Smooth muscle cell (in vitro differentiated cells): Measurements from ENCODE around the gene IPO13. TPM values are rescaled to one million over a fixed set of nuclear protein-coding genes. Genes with fewer than 3 reads are reported as not detected.

ENCODE experiments used
- DNase-seq: peaks from one replicate; lab custom pipeline; 2025; ENCODE audit not compliant: unreplicated experiment; lab: John Stamatoyannopoulos, UW
- H2AFZ ChIP-seq: fragments of 200-600 bp; sonication (generic); 2 replicates; pipeline ENCODE4 v1.6.0; 2016; ENCODE audit warnings: antibody characterized with exemption, low read depth, mild to moderate bottlenecking
- H3F3A ChIP-seq: fragments of 200-600 bp; sonication (generic); 2 replicates; pipeline ENCODE4 v1.6.0; 2017; ENCODE audit warnings: antibody characterized with exemption, low read depth
- H3K27ac ChIP-seq: fragments of 200-600 bp; sonication (generic); 2 replicates; pipeline ENCODE4 v1.5.1; 2016; ENCODE audit warnings: low read depth, mild to moderate bottlenecking
- H3K27me3 ChIP-seq: fragments of 200-600 bp; sonication (generic); 2 replicates; pipeline ENCODE4 v1.6.1; 2016; ENCODE audit warnings: low read depth, mild to moderate bottlenecking
- H3K36me3 ChIP-seq: fragments of 200-600 bp; sonication (generic); 2 replicates; pipeline ENCODE4 v1.5.1; 2016; ENCODE audit warnings: low read depth
- H3K4me1 ChIP-seq: fragments of 200-600 bp; sonication (generic); 2 replicates; pipeline ENCODE4 v1.5.1; 2016; ENCODE audit warnings: low read depth
- H3K4me2 ChIP-seq: fragments of 200-600 bp; sonication (generic); 2 replicates; pipeline ENCODE4 v1.6.0; 2016; ENCODE audit warnings: mild to moderate bottlenecking
- H3K4me3 ChIP-seq: fragments of 200-600 bp; sonication (generic); 2 replicates; pipeline ENCODE4 v1.5.1; 2016; ENCODE audit warnings: mild to moderate bottlenecking
- H3K79me2 ChIP-seq: fragments of 200-600 bp; sonication (generic); 2 replicates; pipeline ENCODE4 v1.6.0; 2016; ENCODE audit warnings: low read depth, mild to moderate bottlenecking
- H3K9ac ChIP-seq: fragments of 200-600 bp; sonication (generic); 2 replicates; pipeline ENCODE4 v1.6.0; 2016; ENCODE audit warnings: low read depth
- H3K9me3 ChIP-seq: fragments of 200-600 bp; sonication (generic); replicated peaks from 2 replicates; pipeline ENCODE4 v1.5.1; 2016; ENCODE audit warnings: low read depth
- H4K20me1 ChIP-seq: fragments of 200-600 bp; sonication (generic); 2 replicates; pipeline ENCODE4 v1.6.0; 2016; ENCODE audit warnings: low read depth
- CTCF ChIP-seq: fragments of 200-600 bp; sonication (generic); IDR thresholded peaks from 2 replicates; pipeline ENCODE4 v1.5.1; 2017; ENCODE audit warnings: borderline replicate concordance, mild to moderate bottlenecking, antibody characterized with exemption; ENCODE audit not compliant: insufficient read depth, poor library complexity, severe bottlenecking
- WGBS: methylation state at CpG from one replicate; pipeline ENCODE4 v1.1.7; 2016; ENCODE audit warnings: low lambda C conversion rate; 5-methylcytosine and 5-hydroxymethylcytosine counted together
- polyA plus RNA-seq: library from polyadenylated mRNA; unstranded; fragments of >200 nt; fragmentation: Nextera tagmentation; extraction: Ambion mirVana; gene quantifications from 2 replicates; pipeline ENCODE4 v1.2.1, GENCODE V29; 2016
- total RNA-seq: library from RNA; depleted of rRNA; stranded (reverse); fragments of >200 nt; gene quantifications from 2 replicates; pipeline ENCODE4 v1.2.3, GENCODE V29; 2014

IPO13 gene
- total and polyA plus RNA-seq, 2 experiments from 2014 or later, result 10.4 to 21.2 TPM

GRCh38 chr1:43961692-43962091 is 14.9 kb downstream of the IPO13 start:
- Histone ChIP-seq H3K9me3 (no peaks in the 10 kb centered on the region), H4K20me1 (no peaks in the 10 kb centered on the region), H3F3A (no peaks in the 10 kb centered on the region), H2AFZ (no peak overlapping the region), H3K27me3 (no peaks in the 10 kb centered on the region), H3K4me1 (no peaks in the 10 kb centered on the region), H3K4me3 (no peak overlapping the region), H3K36me3 (no peaks in the 10 kb centered on the region), H3K4me2 (no peak overlapping the region), H3K9ac (no peak overlapping the region), H3K27ac (no peak overlapping the region), H3K79me2 (no peaks in the 10 kb centered on the region)
- DNase-seq, result no peak
- WGBS, result 93% methylated on average over 3 of the region's 3 CpGs
- no peak for TF ChIP-seq CTCF

- no peaks in the 10 kb centered on the region for H4K20me1 ChIP-seq
- no peaks in the 10 kb centered on the region for H3K79me2 ChIP-seq
- no peak overlapping the region for H3K27ac ChIP-seq
- no peak overlapping the region for H3K4me2 ChIP-seq
- H3F3A ChIP-seq, result no peaks in the 10 kb centered on the region
- no peaks in the 10 kb centered on the region for H3K9me3 ChIP-seq
- H3K4me1 ChIP-seq, result no peaks in the 10 kb centered on the region
- no peaks in the 10 kb centered on the region for H3K27me3 ChIP-seq
- no peak overlapping the region for H3K9ac ChIP-seq
- no peak for TF ChIP-seq CTCF
- DNase-seq, result no peak
- H2AFZ ChIP-seq, result no peak overlapping the region
- WGBS, result 98% methylated on average over 2 of the region's 2 CpGs
- H3K4me3 ChIP-seq, result no peak overlapping the region
- no peaks in the 10 kb centered on the region for H3K36me3 ChIP-seq
Observed at GRCh38 chr1:43962324-43962723, 15.6 kb downstream of the IPO13 start.

GRCh38 chr1:43963006-43963405 is 16.3 kb downstream of the IPO13 start:
- Histone ChIP-seq H3K9ac (no peak overlapping the region), H4K20me1 (no peaks in the 10 kb centered on the region), H3K27ac (no peak overlapping the region), H3K9me3 (no peaks in the 10 kb centered on the region), H3K79me2 (no peaks in the 10 kb centered on the region), H3K4me1 (no peaks in the 10 kb centered on the region), H3F3A (no peaks in the 10 kb centered on the region), H3K4me2 (no peak overlapping the region), H3K27me3 (no peaks in the 10 kb centered on the region), H3K4me3 (no peak overlapping the region), H3K36me3 (no peaks in the 10 kb centered on the region), H2AFZ (no peak overlapping the region)
- no peak for TF ChIP-seq CTCF
- WGBS, result 94% methylated on average over 3 of the region's 3 CpGs
- DNase-seq, result no peak

- H3K79me2 ChIP-seq, result no peaks in the 10 kb centered on the region
- peaks cover 3% of the 10 kb centered on the region for H3F3A ChIP-seq
- H3K9me3 ChIP-seq, result no peaks in the 10 kb centered on the region
- H3K4me1 ChIP-seq, result no peaks in the 10 kb centered on the region
- H3K36me3 ChIP-seq, result no peaks in the 10 kb centered on the region
- H3K27me3 ChIP-seq, result no peaks in the 10 kb centered on the region
- no peak overlapping the region for H3K4me2 ChIP-seq
- H3K27ac ChIP-seq, result no peak overlapping the region
- no peaks in the 10 kb centered on the region for H4K20me1 ChIP-seq
- H2AFZ ChIP-seq, result no peak overlapping the region
- no peak overlapping the region for H3K4me3 ChIP-seq
- no peak for TF ChIP-seq CTCF
- H3K9ac ChIP-seq, result no peak overlapping the region
- 88% methylated on average over 5 of the region's 5 CpGs for WGBS
- DNase-seq, result no peak
Observed at GRCh38 chr1:43963890-43964289, 17.1 kb downstream of the IPO13 start.
